Measurements from ENCODE around the gene KLK8.

The KLK8 gene

DNA sequence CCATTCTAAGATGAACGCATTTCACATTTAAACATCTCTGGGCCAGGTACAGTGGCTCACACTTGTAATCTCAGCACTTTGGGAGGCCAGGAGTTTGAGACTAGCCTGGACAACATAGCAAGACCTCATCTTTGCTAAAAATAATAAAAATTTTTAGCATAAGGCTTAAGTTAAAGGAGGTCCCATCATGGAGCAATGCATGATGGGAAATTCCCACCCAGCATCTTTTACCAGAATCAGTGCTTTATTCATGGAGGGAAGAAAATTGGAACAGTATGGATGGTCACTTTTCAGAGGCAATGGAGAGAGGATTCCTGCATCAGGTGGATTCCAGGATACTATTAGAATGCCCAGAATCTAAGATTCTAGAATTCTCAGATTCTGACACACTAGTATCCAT lies 3.8 kb upstream of the KLK8 start:
- H3K27me3 ChIP-seq (ENCODE audit: control insufficient read depth in 1 of 2, insufficient read depth in 2 of 2, low read length in 2 of 2) = peaks cover 0 to 3% of the 10 kb centered on the region in 2 donors
- H3K9ac ChIP-seq (ENCODE audit: low read depth in 1 of 2, low read length in 2 of 2) = no peak overlapping the region
- H3K4me3 ChIP-seq (ENCODE audit: low read depth in 1 of 2, low read length in 2 of 2) = no peak overlapping the region
- no peak overlapping the region for H3K27ac ChIP-seq (ENCODE audit: low read depth, low read length)
- no peaks in the 10 kb centered on the region for H3K4me1 ChIP-seq (ENCODE audit: control insufficient read depth in 1 of 2, insufficient read depth in 2 of 2, low read length in 2 of 2)
- H3K36me3 ChIP-seq (ENCODE audit: control insufficient read depth in 1 of 2, insufficient read depth in 2 of 2, low read length in 2 of 2) = no peaks in the 10 kb centered on the region
- no peaks in the 10 kb centered on the region for H3K9me3 ChIP-seq (ENCODE audit: control insufficient read depth in 1 of 2, low read length in 2 of 2)

DNA sequence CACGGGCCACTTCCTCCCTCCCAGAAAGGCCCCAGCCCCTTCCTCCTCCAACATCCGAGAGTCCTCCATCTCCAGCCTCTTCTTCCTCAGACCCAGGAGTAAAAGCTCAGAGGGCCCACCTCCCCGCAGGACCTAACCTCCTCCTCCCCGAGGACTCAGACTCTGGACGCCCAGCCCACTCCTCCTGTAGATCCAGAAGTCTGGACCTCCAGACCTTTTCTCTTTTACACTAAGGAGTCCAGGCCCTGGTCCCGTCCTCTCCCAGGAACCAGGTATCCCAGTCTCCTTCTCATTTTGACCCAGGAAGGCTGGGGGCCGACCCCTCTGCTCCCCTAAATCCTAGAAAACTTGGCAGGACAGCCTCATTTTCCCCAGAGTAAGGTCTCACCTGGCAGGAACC lies 1.9 kb upstream of the KLK8 start:
- Histone ChIP-seq H3K4me3 (ENCODE audit: low read depth in 1 of 2, low read length in 2 of 2) (no peak overlapping the region), H3K27me3 (ENCODE audit: control insufficient read depth in 1 of 2, insufficient read depth in 2 of 2, low read length in 2 of 2) (peaks cover 0 to 5% of the 10 kb centered on the region in 2 donors), H3K36me3 (ENCODE audit: control insufficient read depth in 1 of 2, insufficient read depth in 2 of 2, low read length in 2 of 2) (no peaks in the 10 kb centered on the region), H3K4me1 (ENCODE audit: control insufficient read depth in 1 of 2, insufficient read depth in 2 of 2, low read length in 2 of 2) (no peaks in the 10 kb centered on the region), H3K9me3 (ENCODE audit: control insufficient read depth in 1 of 2, low read length in 2 of 2) (no peaks in the 10 kb centered on the region), H3K9ac (ENCODE audit: low read depth in 1 of 2, low read length in 2 of 2) (no peak overlapping the region), H3K27ac (ENCODE audit: low read depth, low read length) (no peak overlapping the region)

DNA sequence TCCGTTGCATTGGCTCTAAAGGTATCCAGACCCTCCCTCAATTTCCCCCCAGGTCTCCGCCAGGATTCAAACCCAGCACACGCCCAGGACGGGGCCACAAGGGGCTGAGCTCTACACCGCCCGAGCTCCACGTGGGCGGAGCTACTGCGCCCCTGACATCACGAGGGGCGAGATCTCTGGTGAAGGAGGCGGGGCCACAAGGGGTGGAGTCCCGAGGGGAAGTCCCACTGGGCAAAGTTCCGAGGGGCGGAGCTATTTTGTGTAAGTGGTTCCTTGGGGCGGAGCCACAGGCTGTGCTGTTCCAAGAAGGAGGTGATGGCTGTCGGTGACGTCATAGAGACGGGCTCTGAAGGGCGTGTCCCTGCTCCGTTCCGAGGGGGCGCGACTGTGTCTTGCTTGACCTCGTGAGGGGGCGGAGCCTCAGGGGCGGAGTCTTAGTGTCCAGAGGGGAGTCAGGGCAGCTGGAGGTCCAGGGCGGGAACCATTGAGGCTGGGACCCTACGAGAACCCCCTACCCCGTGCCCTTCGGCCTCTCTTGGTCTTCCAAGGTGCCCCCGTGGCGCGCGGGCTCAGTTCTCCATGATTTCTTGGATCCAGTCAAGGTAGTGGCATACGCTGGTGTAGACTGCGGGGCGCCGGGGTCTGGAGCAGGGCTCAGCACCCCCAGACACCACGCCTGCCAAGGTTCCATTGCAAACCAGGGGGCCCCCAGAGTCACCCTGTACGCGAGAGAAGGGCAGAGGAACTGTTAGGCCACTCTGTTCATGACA lies 1.3 kb upstream of the KLK8 start:
- Histone ChIP-seq H3K27me3 (ENCODE audit: control insufficient read depth in 1 of 2, insufficient read depth in 2 of 2, low read length in 2 of 2) (peaks cover 0 to 5% of the 10 kb centered on the region in 2 donors), H3K4me3 (ENCODE audit: low read depth in 1 of 2, low read length in 2 of 2) (no peak overlapping the region), H3K9ac (ENCODE audit: low read depth in 1 of 2, low read length in 2 of 2) (no peak overlapping the region), H3K4me1 (ENCODE audit: control insufficient read depth in 1 of 2, insufficient read depth in 2 of 2, low read length in 2 of 2) (no peaks in the 10 kb centered on the region), H3K36me3 (ENCODE audit: control insufficient read depth in 1 of 2, insufficient read depth in 2 of 2, low read length in 2 of 2) (no peaks in the 10 kb centered on the region), H3K9me3 (ENCODE audit: control insufficient read depth in 1 of 2, low read length in 2 of 2) (no peaks in the 10 kb centered on the region), H3K27ac (ENCODE audit: low read depth, low read length) (no peak overlapping the region)

GRCh38 chr19:51002089-51002532 lies 707 bp upstream of the KLK8 start:
- Histone ChIP-seq H3K36me3 (ENCODE audit: control insufficient read depth in 1 of 2, insufficient read depth in 2 of 2, low read length in 2 of 2) (no peaks in the 10 kb centered on the region), H3K27ac (ENCODE audit: low read depth, low read length) (no peak overlapping the region), H3K4me3 (ENCODE audit: low read depth in 1 of 2, low read length in 2 of 2) (no peak overlapping the region), H3K4me1 (ENCODE audit: control insufficient read depth in 1 of 2, insufficient read depth in 2 of 2, low read length in 2 of 2) (no peaks in the 10 kb centered on the region), H3K9ac (ENCODE audit: low read depth in 1 of 2, low read length in 2 of 2) (no peak overlapping the region), H3K27me3 (ENCODE audit: control insufficient read depth in 1 of 2, insufficient read depth in 2 of 2, low read length in 2 of 2) (peaks cover 0 to 5% of the 10 kb centered on the region in 2 donors), H3K9me3 (ENCODE audit: control insufficient read depth in 1 of 2, low read length in 2 of 2) (no peaks in the 10 kb centered on the region)

- Histone ChIP-seq H3K4me3 (ENCODE audit: low read depth in 1 of 2, low read length in 2 of 2) (no peak overlapping the region), H3K36me3 (ENCODE audit: control insufficient read depth in 1 of 2, insufficient read depth in 2 of 2, low read length in 2 of 2) (no peaks in the 10 kb centered on the region), H3K27ac (ENCODE audit: low read depth, low read length) (no peak overlapping the region), H3K4me1 (ENCODE audit: control insufficient read depth in 1 of 2, insufficient read depth in 2 of 2, low read length in 2 of 2) (no peaks in the 10 kb centered on the region), H3K27me3 (ENCODE audit: control insufficient read depth in 1 of 2, insufficient read depth in 2 of 2, low read length in 2 of 2) (peaks cover 0 to 5% of the 10 kb centered on the region in 2 donors), H3K9me3 (ENCODE audit: control insufficient read depth in 1 of 2, low read length in 2 of 2) (no peaks in the 10 kb centered on the region), H3K9ac (ENCODE audit: low read depth in 1 of 2, low read length in 2 of 2) (no peak overlapping the region)
Observed at GRCh38 chr19:51000981-51001380, 423 bp downstream of the KLK8 start.

DNA sequence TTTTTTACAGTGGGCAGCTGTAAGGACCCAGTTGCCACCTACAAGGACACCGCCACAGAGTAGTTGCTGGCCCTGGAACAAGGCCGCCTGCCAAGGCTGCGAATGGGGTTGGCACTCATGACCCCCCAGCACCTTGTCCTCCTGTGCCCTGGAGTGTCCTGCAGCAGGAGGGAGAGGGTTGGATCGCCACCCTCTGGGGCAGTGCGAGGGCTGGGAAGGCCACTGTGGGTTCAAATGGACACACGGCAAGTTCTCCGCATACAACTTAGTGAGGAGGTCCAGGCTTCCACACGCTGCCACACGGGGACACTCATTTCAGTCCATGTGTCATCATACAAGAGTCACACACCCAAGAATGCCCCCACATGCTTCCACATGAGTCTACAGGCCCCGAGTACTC lies 978 bp downstream of the KLK8 start:
- Histone ChIP-seq H3K9me3 (ENCODE audit: control insufficient read depth in 1 of 2, low read length in 2 of 2) (no peaks in the 10 kb centered on the region), H3K9ac (ENCODE audit: low read depth in 1 of 2, low read length in 2 of 2) (no peak overlapping the region), H3K36me3 (ENCODE audit: control insufficient read depth in 1 of 2, insufficient read depth in 2 of 2, low read length in 2 of 2) (no peaks in the 10 kb centered on the region), H3K4me3 (ENCODE audit: low read depth in 1 of 2, low read length in 2 of 2) (no peak overlapping the region), H3K27ac (ENCODE audit: low read depth, low read length) (no peak overlapping the region), H3K27me3 (ENCODE audit: control insufficient read depth in 1 of 2, insufficient read depth in 2 of 2, low read length in 2 of 2) (peaks cover 0 to 5% of the 10 kb centered on the region in 2 donors), H3K4me1 (ENCODE audit: control insufficient read depth in 1 of 2, insufficient read depth in 2 of 2, low read length in 2 of 2) (no peaks in the 10 kb centered on the region)

DNA sequence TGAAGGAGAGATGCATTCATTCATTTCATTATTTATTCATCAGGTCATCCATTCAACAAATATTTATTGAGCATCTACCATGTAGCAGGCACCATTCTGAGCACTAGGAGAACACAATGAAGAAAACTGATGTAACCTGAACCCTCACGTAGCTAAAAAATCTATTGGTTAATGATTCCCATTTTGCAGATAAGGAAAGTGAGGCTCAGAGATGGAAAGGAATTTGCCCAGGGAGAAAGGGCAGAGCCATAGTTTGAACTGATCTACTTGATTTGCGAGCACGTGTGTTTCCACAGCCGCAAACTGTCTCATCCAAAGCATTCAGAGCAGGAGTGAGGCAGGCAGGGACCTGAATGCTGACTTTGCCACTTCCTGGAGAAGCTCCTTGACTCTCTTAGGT lies 2.7 kb downstream of the KLK8 start:
- H3K9me3 ChIP-seq (ENCODE audit: control insufficient read depth in 1 of 2, low read length in 2 of 2) = no peaks in the 10 kb centered on the region
- no peak overlapping the region for H3K4me3 ChIP-seq (ENCODE audit: low read depth in 1 of 2, low read length in 2 of 2)
- no peaks in the 10 kb centered on the region for H3K36me3 ChIP-seq (ENCODE audit: control insufficient read depth in 1 of 2, insufficient read depth in 2 of 2, low read length in 2 of 2)
- peaks cover 0 to 5% of the 10 kb centered on the region in 2 donors for H3K27me3 ChIP-seq (ENCODE audit: control insufficient read depth in 1 of 2, insufficient read depth in 2 of 2, low read length in 2 of 2)
- no peak overlapping the region for H3K27ac ChIP-seq (ENCODE audit: low read depth, low read length)
- no peaks in the 10 kb centered on the region for H3K4me1 ChIP-seq (ENCODE audit: control insufficient read depth in 1 of 2, insufficient read depth in 2 of 2, low read length in 2 of 2)
- H3K9ac ChIP-seq (ENCODE audit: low read depth in 1 of 2, low read length in 2 of 2) = no peak overlapping the region

DNA sequence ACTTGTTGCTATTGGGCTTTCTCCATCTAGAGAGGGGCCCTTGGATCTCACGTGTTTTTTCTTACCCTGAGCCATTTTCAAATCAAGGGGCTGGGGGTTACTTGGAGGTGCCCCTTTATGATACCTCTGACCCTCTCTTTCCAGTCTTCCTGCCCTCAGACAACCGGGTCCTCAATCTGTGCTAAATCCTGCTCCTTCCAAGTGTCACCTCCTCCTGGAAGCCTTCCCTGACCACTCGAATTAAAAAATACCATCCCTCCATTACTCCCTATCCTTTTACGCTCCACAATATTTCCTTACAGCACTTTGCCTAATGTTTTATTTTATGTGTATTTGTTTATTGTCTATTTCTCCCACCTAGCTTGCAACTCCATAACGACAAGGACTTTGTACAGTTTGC lies 3.3 kb downstream of the KLK8 start:
- peaks cover 0 to 5% of the 10 kb centered on the region in 2 donors for H3K27me3 ChIP-seq (ENCODE audit: control insufficient read depth in 1 of 2, insufficient read depth in 2 of 2, low read length in 2 of 2)
- no peaks in the 10 kb centered on the region for H3K9me3 ChIP-seq (ENCODE audit: control insufficient read depth in 1 of 2, low read length in 2 of 2)
- H3K36me3 ChIP-seq (ENCODE audit: control insufficient read depth in 1 of 2, insufficient read depth in 2 of 2, low read length in 2 of 2) = no peaks in the 10 kb centered on the region
- no peak overlapping the region for H3K4me3 ChIP-seq (ENCODE audit: low read depth in 1 of 2, low read length in 2 of 2)
- H3K27ac ChIP-seq (ENCODE audit: low read depth, low read length) = no peak overlapping the region
- H3K9ac ChIP-seq (ENCODE audit: low read depth in 1 of 2, low read length in 2 of 2) = no peak overlapping the region
- no peaks in the 10 kb centered on the region for H3K4me1 ChIP-seq (ENCODE audit: control insufficient read depth in 1 of 2, insufficient read depth in 2 of 2, low read length in 2 of 2)

GRCh38 chr19:50994129-50994528 lies 7.3 kb downstream of the KLK8 start:
- Histone ChIP-seq H3K36me3 (ENCODE audit: control insufficient read depth in 1 of 2, insufficient read depth in 2 of 2, low read length in 2 of 2) (no peaks in the 10 kb centered on the region), H3K27me3 (ENCODE audit: control insufficient read depth in 1 of 2, insufficient read depth in 2 of 2, low read length in 2 of 2) (no peaks in the 10 kb centered on the region), H3K27ac (ENCODE audit: low read depth, low read length) (no peak overlapping the region), H3K4me3 (ENCODE audit: low read depth in 1 of 2, low read length in 2 of 2) (no peak overlapping the region), H3K9me3 (ENCODE audit: control insufficient read depth in 1 of 2, low read length in 2 of 2) (no peaks in the 10 kb centered on the region), H3K4me1 (ENCODE audit: control insufficient read depth in 1 of 2, insufficient read depth in 2 of 2, low read length in 2 of 2) (no peaks in the 10 kb centered on the region), H3K9ac (ENCODE audit: low read depth in 1 of 2, low read length in 2 of 2) (no peak overlapping the region)

DNA sequence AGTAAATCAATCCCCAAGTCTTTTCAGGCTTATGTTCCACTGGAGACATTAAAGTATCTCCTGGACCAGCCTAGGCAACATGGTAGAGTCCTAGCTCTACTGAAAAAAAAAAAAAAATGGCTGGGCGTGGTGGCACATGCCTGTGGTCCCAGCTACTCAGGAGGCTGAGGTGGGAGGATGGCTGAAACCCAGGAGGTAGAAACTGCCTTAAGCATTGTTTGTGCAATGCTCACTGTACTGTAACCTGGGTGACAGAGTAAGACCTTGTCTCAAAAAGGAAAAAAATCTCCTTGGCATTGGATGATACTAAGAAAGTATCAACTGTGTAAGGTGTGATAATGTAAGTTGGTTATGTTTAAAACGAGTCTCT lies 8.8 kb downstream of the KLK8 start:
- no peaks in the 10 kb centered on the region for H3K4me1 ChIP-seq (ENCODE audit: control insufficient read depth in 1 of 2, insufficient read depth in 2 of 2, low read length in 2 of 2)
- H3K27ac ChIP-seq (ENCODE audit: low read depth, low read length) = no peak overlapping the region
- no peaks in the 10 kb centered on the region for H3K9me3 ChIP-seq (ENCODE audit: control insufficient read depth in 1 of 2, low read length in 2 of 2)
- no peak overlapping the region for H3K9ac ChIP-seq (ENCODE audit: low read depth in 1 of 2, low read length in 2 of 2)
- H3K4me3 ChIP-seq (ENCODE audit: low read depth in 1 of 2, low read length in 2 of 2) = no peak overlapping the region
- no peaks in the 10 kb centered on the region for H3K36me3 ChIP-seq (ENCODE audit: control insufficient read depth in 1 of 2, insufficient read depth in 2 of 2, low read length in 2 of 2)
- no peaks in the 10 kb centered on the region for H3K27me3 ChIP-seq (ENCODE audit: control insufficient read depth in 1 of 2, insufficient read depth in 2 of 2, low read length in 2 of 2)
